GM19452 (cell line): Measurements from ENCODE around the gene FAM89B.
"Not testable (repeated sequence)": the region's sequence is repeated elsewhere in the genome, so short reads cannot be mapped to it uniquely, and the experiment has no call there.

Source experiments
- ATAC-seq: cut with Tn5 transposase; IDR thresholded peaks from one replicate; pipeline ENCODE4 v1.9.1; 2021; ENCODE audit not compliant: unreplicated experiment

The FAM89B gene

DNA sequence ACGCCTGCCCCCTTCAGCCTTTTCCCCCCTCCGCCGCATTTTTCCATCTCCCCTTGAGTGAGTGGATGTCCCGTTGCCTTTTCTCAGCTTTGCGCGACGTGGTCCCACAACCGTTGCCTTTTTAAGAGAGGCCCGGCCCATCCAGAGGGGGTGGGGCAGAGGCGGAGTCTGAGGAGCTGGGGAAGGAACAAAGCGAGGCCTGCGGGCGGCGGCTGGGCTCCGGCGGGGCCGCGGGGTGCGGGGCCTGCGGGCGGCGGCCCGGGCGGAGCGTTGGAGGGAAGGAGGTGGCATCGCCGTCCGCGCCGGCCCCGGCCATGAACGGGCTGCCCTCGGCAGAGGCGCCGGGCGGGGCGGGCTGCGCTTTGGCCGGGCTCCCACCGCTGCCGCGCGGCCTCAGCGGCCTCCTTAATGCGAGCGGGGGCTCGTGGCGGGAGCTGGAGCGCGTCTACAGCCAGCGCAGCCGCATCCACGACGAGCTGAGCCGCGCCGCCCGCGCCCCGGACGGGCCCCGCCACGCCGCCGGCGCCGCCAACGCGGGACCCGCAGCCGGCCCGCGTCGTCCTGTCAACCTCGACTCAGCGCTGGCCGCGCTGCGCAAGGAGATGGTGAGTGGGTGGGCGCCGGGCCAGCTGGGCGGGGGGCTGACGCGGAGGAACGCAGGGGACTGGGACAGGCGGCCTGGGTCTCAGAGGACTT lies at the start of gene FAM89B:
TSS of gene FAM89B (plus strand) at position 183 of the 696 bp plus-strand sequence. CDS start at position 315, 132 bp downstream.
- no peak for ATAC-seq

- ATAC-seq = not testable (repeated sequence)
These were observed 49.4 kb upstream of the FAM89B start for GRCh38 chr11:65522718-65523630.

DNA sequence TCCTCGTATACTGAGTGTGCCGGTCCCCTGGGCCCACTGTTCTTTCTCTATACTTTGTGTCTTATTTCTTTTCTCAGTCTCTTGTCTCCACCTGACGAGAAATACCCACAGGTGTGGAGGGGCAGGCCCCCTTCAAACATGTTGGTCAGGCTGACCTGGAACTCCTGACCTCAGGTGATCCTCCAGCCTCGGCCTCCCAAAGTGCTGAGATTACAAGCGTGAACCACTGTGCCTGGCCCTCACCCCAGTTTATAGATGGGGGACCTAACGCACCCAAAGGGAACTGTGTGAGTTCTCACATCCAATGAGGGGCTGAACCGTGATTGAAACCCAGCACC lies 48.7 kb upstream of the FAM89B start:
- ATAC-seq = not testable (repeated sequence)

- ATAC-seq = no peak
These were observed 48.2 kb upstream of the FAM89B start for GRCh38 chr11:65524014-65524740.

DNA sequence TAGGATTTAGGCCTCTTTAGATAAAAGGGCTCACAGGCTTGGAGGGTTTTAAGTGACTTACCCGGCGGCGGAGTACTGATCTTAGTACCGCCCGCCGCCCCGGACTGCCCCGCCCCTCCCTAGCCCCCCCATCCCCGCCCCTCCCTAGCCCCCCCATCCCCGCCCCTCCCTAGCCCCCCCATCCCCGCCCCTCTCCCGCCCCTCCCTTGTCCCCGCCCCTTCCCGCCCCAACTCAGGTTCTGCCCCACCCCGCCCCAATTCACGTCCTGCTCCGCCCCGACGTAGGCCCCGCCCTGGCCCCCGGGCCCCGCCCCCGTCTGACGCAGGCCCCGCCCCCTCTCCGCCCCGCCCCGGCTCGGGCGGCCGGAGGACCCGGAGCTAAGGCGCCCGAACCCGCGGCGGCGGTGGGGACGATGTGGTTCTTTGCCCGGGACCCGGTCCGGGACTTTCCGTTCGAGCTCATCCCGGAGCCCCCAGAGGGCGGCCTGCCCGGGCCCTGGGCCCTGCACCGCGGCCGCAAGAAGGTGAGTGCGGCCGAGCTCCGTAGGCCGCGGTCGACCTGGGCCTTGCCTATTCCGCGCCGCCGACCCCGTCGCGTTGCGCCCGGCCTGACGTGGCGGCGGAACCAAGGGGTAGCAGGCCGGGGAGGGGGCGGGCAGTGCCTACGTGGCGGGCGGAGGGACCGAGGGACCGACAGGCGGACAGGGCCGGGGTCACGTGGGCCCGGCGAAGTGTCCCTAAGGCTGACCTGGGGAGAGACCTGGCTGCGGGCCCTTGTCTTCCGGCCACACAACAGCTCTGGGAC lies 47.4 kb upstream of the FAM89B start, which contains the start of gene SCYL1:
TSS of gene SCYL1 (plus strand) at position 343 of the 805 bp plus-strand sequence. CDS start at position 414, 71 bp downstream.
- peak; percentile 56 for ATAC-seq

GRCh38 chr11:65525546-65526480 lies 46.5 kb upstream of the FAM89B start:
- ATAC-seq = peak; percentile 18

GRCh38 chr11:65526744-65527143 lies 45.6 kb upstream of the FAM89B start:
- no peak for ATAC-seq

DNA sequence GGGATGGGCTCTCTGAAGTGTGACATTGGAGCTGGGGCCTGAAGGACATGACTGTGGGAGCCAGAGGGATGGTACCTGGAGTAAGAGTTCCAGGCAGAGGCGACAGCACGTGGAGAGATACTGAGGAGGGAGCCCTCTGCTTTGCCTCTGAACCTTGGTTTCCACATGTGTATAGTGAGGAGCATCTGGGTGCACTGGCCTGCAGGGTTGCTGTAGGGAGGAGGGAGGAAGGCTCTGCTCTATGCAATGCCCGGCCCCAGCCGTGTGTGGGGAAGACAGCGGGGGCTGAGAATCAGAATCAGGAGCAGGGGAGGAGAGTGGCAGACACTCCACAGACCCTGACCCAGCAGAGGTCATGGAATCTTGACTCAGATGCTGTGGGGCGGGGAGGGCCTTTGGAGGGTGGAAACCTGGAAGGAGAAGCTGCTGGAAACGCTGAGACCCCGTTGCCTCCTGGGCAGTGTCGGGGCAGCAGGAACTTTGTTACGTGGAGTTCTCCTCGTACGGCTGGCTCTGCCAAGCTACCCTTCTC lies 43.5 kb upstream of the FAM89B start:
- ATAC-seq = no peak

DNA sequence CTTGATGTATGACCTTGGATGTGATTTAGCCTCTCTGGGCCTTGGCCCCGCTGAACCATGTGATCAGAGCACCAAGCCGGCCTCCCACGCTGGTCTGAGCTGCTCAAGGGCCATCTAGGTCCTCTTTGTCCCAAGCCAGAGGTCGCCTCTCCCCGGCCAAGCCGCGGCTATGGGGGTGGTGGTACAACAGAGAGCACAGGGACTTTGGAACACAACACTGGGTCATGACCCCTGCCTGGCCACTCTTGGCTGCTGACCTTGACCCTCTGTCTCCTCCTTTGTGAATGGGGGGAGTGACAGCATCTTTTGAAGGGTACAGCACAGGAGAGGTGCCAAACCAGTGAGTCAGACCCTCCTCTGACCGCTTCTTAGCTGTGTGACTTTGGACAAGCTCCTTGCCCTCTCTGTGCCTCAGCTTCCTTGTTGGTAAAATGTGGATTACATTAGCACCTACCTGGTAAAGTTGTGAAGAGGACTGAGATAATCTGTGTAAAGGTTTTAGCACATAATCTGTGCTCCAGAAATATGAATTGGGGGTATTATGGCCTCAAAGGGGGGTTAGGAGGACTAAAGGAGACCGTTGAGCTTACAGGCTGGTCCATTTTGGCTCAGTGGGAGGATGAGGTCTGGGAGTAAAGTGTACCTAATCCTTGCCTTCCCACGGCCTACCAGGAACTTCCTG lies 42.7 kb upstream of the FAM89B start:
- ATAC-seq = no peak

DNA sequence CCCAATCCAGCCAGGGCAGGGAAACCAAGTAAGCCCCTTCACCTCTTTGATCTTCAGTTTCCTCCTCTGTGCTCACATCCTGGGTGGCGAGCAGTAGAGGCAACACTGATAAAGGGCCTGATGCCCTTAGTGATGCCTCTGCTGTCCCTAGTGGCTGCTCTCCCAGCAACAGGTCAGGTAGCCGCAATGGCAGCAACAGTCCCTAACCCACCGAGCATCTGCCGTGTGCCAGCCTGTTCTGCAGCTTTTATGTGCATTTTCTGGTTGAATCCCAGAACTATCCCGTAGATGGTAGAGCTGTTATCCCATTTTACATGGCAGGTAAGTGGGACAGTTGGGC lies 42.2 kb upstream of the FAM89B start:
- no peak for ATAC-seq

- no peak for ATAC-seq
These were observed 39.8 kb upstream of the FAM89B start for GRCh38 chr11:65532388-65533064.

GRCh38 chr11:65535102-65535501 lies 37.2 kb upstream of the FAM89B start:
- ATAC-seq = no peak

GRCh38 chr11:65536412-65537295 lies 35.7 kb upstream of the FAM89B start:
- no peak for ATAC-seq

- ATAC-seq = no peak
These were observed 35.1 kb upstream of the FAM89B start for GRCh38 chr11:65537296-65537597.

DNA sequence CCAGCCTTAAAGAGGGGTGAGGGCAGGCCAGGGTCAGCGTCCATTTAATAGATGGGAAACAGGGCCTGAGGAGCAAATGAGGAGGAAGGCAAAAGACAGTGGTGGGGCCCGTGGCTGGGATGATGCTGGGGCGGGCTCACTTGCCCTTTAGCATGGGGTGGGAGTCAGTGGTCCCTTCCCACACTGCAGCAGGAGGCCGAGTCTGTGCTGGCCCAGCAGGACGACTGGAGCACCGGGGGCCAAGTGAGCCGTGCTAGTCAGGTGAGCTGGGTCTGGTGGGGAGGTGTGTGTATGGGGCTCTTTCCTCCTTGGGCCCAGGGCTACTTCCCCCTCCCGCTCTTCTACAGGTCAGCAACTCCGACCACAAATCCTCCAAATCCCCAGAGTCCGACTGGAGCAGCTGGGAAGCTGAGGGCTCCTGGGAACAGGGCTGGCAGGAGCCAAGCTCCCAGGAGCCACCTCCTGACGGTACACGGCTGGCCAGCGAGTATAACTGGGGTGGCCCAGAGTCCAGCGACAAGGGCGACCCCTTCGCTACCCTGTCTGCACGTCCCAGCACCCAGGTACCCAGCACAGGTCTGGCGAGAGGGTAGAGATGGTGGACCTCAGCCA lies 34.6 kb upstream of the FAM89B start:
- ATAC-seq = no peak

GRCh38 chr11:65538232-65538914 lies 34.0 kb upstream of the FAM89B start:
- no peak for ATAC-seq
